Measurements from ENCODE around the gene NSD1. TPM values are rescaled to one million over a fixed set of nuclear protein-coding genes. Genes with fewer than 3 reads are reported as not detected.

The NSD1 gene
- total RNA-seq, 1 experiment from 2014 or later = 48.9 TPM

DNA sequence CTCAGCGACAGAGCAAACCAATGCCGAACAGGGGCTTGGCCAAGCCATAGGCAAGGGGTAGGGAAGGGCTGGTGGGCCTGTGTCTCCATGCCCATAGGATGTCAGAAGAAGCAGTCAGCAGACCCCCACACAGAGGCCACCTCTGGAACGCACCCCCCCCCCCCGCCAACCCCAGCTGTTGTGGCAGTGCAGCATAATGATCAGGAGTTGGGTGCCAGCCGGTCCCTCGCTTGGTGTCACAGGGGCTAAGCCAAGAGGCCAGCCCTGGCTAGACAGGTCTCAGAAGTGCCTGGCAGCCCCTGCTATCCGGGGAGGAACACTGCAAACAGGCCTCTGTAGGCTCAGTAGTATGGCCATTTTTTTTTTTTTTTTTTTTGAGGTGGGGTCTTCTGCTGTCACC, 181.8 kb downstream of the NSD1 start:
- ChIA-PET CTCF (no interaction called here), POLR2A (ENCODE audit: unreplicated experiment) (no interaction called here)
- Histone ChIP-seq H3F3A (ENCODE audit: low read length, unreplicated experiment) (no peaks in the 10 kb centered on the region), H3K4me2 (ENCODE audit: low read length) (no peak overlapping the region), H3K27me3 (ENCODE audit: low read length) (no peaks in the 10 kb centered on the region), H3K9ac (ENCODE audit: low read length) (no peak overlapping the region), H3K4me3 (ENCODE audit: low read length) (no peak overlapping the region), H3K9me3 (ENCODE audit: low read length) (no peaks in the 10 kb centered on the region), H4K20me1 (ENCODE audit: low read length) (no peaks in the 10 kb centered on the region; the same call in 1 of the 2 replicates), H3K4me1 (ENCODE audit: insufficient read depth, low read length) (peaks cover 15% of the 10 kb centered on the region), H3K9me2 (replicated peaks; ENCODE audit: low read length) (no peaks in the 10 kb centered on the region), H3K79me2 (ENCODE audit: low read length) (peaks cover 17% of the 10 kb centered on the region), H3K36me3 (ENCODE audit: low read depth, low read length) (no peaks in the 10 kb centered on the region), H3K27ac (ENCODE audit: low read length) (no peak overlapping the region), H2AFZ (ENCODE audit: low read length) (no peak overlapping the region)
- ATAC-seq (no peak), DNase-seq (no peak)
- BruUV-seq (replicated peaks) = no TSS peak
- TF ChIP-seq EZH2phosphoT487 (IDR thresholded peaks at IDR 0.05; ENCODE audit: borderline replicate concordance, low read length) = no peak
- TF ChIP-seq, protein P1, sequence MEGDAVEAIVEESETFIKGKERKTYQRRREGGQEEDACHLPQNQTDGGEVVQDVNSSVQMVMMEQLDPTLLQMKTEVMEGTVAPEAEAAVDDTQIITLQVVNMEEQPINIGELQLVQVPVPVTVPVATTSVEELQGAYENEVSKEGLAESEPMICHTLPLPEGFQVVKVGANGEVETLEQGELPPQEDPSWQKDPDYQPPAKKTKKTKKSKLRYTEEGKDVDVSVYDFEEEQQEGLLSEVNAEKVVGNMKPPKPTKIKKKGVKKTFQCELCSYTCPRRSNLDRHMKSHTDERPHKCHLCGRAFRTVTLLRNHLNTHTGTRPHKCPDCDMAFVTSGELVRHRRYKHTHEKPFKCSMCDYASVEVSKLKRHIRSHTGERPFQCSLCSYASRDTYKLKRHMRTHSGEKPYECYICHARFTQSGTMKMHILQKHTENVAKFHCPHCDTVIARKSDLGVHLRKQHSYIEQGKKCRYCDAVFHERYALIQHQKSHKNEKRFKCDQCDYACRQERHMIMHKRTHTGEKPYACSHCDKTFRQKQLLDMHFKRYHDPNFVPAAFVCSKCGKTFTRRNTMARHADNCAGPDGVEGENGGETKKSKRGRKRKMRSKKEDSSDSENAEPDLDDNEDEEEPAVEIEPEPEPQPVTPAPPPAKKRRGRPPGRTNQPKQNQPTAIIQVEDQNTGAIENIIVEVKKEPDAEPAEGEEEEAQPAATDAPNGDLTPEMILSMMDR (conservative IDR thresholded peaks at IDR 0.05; ENCODE audit: low read depth, low read length) = no peak
- no peak for TF ChIP-seq EZH2 (IDR thresholded peaks at IDR 0.05; ENCODE audit: low read length, unreplicated experiment)
- intact Hi-C loops (cut with micrococcal nuclease) = no loop called here

DNA sequence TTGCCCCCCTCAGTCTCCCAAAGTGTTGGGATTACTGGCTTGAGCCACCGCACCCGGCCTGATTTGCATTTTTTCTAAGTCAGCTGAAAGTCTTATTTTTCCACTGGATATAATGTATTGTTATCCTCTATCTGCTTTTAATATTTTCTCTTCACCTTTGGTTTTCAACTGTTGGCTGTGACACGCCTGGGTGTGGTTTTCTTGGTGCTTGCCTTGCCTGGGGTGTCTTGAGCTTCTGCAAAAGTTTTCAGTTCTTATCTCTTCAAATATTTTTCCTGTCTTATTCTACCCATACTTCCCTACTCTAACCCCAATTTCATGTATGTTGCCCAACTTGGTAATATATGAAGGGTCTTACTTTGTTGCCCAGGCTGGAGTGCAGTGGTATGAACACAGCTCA, 182.4 kb downstream of the NSD1 start:
- H3K4me3 ChIP-seq (ENCODE audit: low read length) = no peak overlapping the region
- ATAC-seq (no peak), DNase-seq (no peak)
- no peaks in the 10 kb centered on the region for H3F3A ChIP-seq (ENCODE audit: low read length, unreplicated experiment)
- peaks cover 9% of the 10 kb centered on the region for H3K4me1 ChIP-seq (ENCODE audit: insufficient read depth, low read length)
- no peak overlapping the region for H2AFZ ChIP-seq (ENCODE audit: low read length)
- no TSS peak for BruUV-seq (replicated peaks)
- no peak overlapping the region for H3K27ac ChIP-seq (ENCODE audit: low read length)
- H3K9ac ChIP-seq (ENCODE audit: low read length) = no peak overlapping the region
- H3K79me2 ChIP-seq (ENCODE audit: low read length) = peaks cover 11% of the 10 kb centered on the region
- H3K27me3 ChIP-seq (ENCODE audit: low read length) = no peaks in the 10 kb centered on the region
- POLR2A ChIA-PET (ENCODE audit: unreplicated experiment) = no interaction called here
- intact Hi-C loops (cut with micrococcal nuclease) = no loop called here
- H3K9me3 ChIP-seq (ENCODE audit: low read length) = no peaks in the 10 kb centered on the region
- TF ChIP-seq EZH2phosphoT487 (IDR thresholded peaks at IDR 0.05; ENCODE audit: borderline replicate concordance, low read length) = no peak
- no peak for TF ChIP-seq EZH2 (IDR thresholded peaks at IDR 0.05; ENCODE audit: low read length, unreplicated experiment)
- TF ChIP-seq, protein P1 (conservative IDR thresholded peaks at IDR 0.05; ENCODE audit: low read depth, low read length) = no peak
- CTCF ChIA-PET = no interaction called here
- no peaks in the 10 kb centered on the region for H3K9me2 ChIP-seq (replicated peaks; ENCODE audit: low read length)
- no peaks in the 10 kb centered on the region for H4K20me1 ChIP-seq (ENCODE audit: low read length)
- no peak overlapping the region for H3K4me2 ChIP-seq (ENCODE audit: low read length)
- no peaks in the 10 kb centered on the region for H3K36me3 ChIP-seq (ENCODE audit: low read depth, low read length)

DNA sequence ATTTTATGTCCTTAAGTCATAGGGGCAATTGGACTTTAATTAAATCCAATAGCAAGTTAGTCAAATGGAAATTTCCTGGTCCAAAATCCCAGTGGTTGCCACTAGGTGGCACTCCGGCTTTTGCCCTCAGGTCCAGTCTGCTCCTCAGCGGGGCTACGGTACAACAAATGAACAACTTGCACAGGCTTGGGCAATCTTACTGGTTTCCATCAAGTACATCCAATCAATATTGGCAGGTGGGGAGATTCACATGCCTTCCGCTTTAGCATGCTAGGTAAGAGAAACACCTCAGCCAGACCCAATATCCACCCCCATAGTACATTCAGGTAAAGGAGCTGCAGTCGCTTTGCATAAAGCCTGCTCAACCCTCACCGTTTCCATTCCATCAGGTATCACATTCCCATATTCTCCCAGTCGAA, 184.4 kb downstream of the NSD1 start:
- no TSS peak for BruUV-seq (replicated peaks)
- Histone ChIP-seq H3K27me3 (ENCODE audit: low read length) (no peaks in the 10 kb centered on the region), H3K36me3 (ENCODE audit: low read depth, low read length) (no peaks in the 10 kb centered on the region), H3K9me2 (replicated peaks; ENCODE audit: low read length) (no peaks in the 10 kb centered on the region), H3K4me2 (ENCODE audit: low read length) (no peak overlapping the region), H3F3A (ENCODE audit: low read length, unreplicated experiment) (no peaks in the 10 kb centered on the region), H3K79me2 (ENCODE audit: low read length) (peaks cover 5% of the 10 kb centered on the region; the same call in 1 of the 2 replicates), H2AFZ (ENCODE audit: low read length) (no peak overlapping the region), H3K9me3 (ENCODE audit: low read length) (no peaks in the 10 kb centered on the region), H4K20me1 (ENCODE audit: low read length) (no peaks in the 10 kb centered on the region), H3K27ac (ENCODE audit: low read length) (no peak overlapping the region), H3K4me1 (ENCODE audit: insufficient read depth, low read length) (peaks cover 3% of the 10 kb centered on the region), H3K9ac (ENCODE audit: low read length) (no peak overlapping the region), H3K4me3 (ENCODE audit: low read length) (no peak overlapping the region)
- POLR2A ChIA-PET (ENCODE audit: unreplicated experiment) = no interaction called here
- intact Hi-C loops (cut with micrococcal nuclease) = loop anchor here (1.0 to 2.0 kb wide), 5 partner anchors 18 to 137 kb away; partner anchors contain the start of gene PRR7
- DNase-seq (peak; percentile 95), ATAC-seq (peak; percentile 76)
- TF ChIP-seq EZH2 (IDR thresholded peaks at IDR 0.05; ENCODE audit: low read length, unreplicated experiment) = no peak
- no peak for TF ChIP-seq EZH2phosphoT487 (IDR thresholded peaks at IDR 0.05; ENCODE audit: borderline replicate concordance, low read length)
- TF ChIP-seq, protein P1 (conservative IDR thresholded peaks at IDR 0.05; ENCODE audit: low read depth, low read length) = peak; percentile 99
- CTCF ChIA-PET = interaction anchor here (0.6 to 1.5 kb wide), 7 partner anchors 31 to 296 kb away, joined by 3 to 7 read pairs (median 3); no protein-coding TSS in a partner anchor
